ENCODE results near the gene RIMKLB.

GRCh38 chr12:8831116-8831515 is 133.3 kb downstream of the RIMKLB start:
- TF ChIP-seq CTCF (IDR thresholded peaks at IDR 0.05; ENCODE audit: low read length) (no peak), EZH2 (IDR thresholded peaks at IDR 0.05; ENCODE audit: borderline replicate concordance, low read length) (no peak)
